PFSK-1 (cell line): ENCODE results near the gene HAUS6.

Source experiments
- FOXP2 ChIP-seq: optimal IDR thresholded peaks from 2 replicates; pipeline ENCODE3; 2011; ENCODE audit warnings: borderline replicate concordance, control low read depth, inconsistent platforms; ENCODE audit not compliant: insufficient read depth; ENCODE audit errors: extremely low read length, extremely low read depth
- POLR2AphosphoS5 ChIP-seq: IDR thresholded peaks from 2 replicates; pipeline ENCODE4 v1.6.1; 2012; ENCODE audit warnings: low read depth, mild to moderate bottlenecking, control low read depth, low read length, moderate library complexity
- REST ChIP-seq, 2 experiments: IDR thresholded peaks; 2 replicates each; pipeline versions ENCODE4 v1.6.1 to v1.8.0; 2011 to 2012; ENCODE audit warnings: low read depth in 2 of 2, low read length in 2 of 2, control low read depth in 1 of 2, inconsistent platforms in 1 of 2, mild to moderate bottlenecking in 1 of 2, moderate library complexity in 1 of 2; ENCODE audit not compliant: insufficient read depth in 1 of 2
- SIN3A ChIP-seq: IDR thresholded peaks from 2 replicates; pipeline ENCODE4 v1.6.1; 2012; ENCODE audit warnings: mild to moderate bottlenecking, low read length, moderate library complexity, borderline replicate concordance; ENCODE audit not compliant: insufficient read depth
- TAF1 ChIP-seq: IDR thresholded peaks from 2 replicates; pipeline ENCODE4 v1.6.1; 2012; ENCODE audit warnings: low read length, control low read depth, borderline replicate concordance; ENCODE audit not compliant: insufficient read depth

Gene HAUS6

GRCh38 chr9:19085295-19085694, 17.4 kb downstream of the HAUS6 start:
- TF ChIP-seq REST (IDR thresholded peaks at IDR 0.05; ENCODE audit: insufficient read depth in 1 of 2, low read depth in 2 of 2, low read length in 2 of 2) (no peak), SIN3A (no peak), POLR2AphosphoS5 (no peak), TAF1 (no peak), FOXP2 (no peak)

- TF ChIP-seq FOXP2 (no peak), SIN3A (no peak), REST (IDR thresholded peaks at IDR 0.05; ENCODE audit: insufficient read depth in 1 of 2, low read depth in 2 of 2, low read length in 2 of 2) (no peak)
These were observed 27.9 kb downstream of the HAUS6 start for GRCh38 chr9:19074836-19075235.

- TF ChIP-seq TAF1 (no peak), FOXP2 (no peak), SIN3A (no peak), REST (IDR thresholded peaks at IDR 0.05; ENCODE audit: insufficient read depth in 1 of 2, low read depth in 2 of 2, low read length in 2 of 2) (no peak)
These were observed 28.5 kb downstream of the HAUS6 start for GRCh38 chr9:19074229-19074628.

GRCh38 chr9:19057033-19057432, 45.7 kb downstream of the HAUS6 start:
- TF ChIP-seq TAF1 (no peak), FOXP2 (no peak), REST (IDR thresholded peaks at IDR 0.05; ENCODE audit: insufficient read depth in 1 of 2, low read depth in 2 of 2, low read length in 2 of 2) (no peak), SIN3A (no peak), POLR2AphosphoS5 (no peak)
